Fibroblast of the aortic adventitia (primary cell): Measurements from ENCODE around the gene HOXA9. TPM values are rescaled to one million over a fixed set of nuclear protein-coding genes. Genes with fewer than 3 reads are reported as not detected.

Source experiments
- DNase-seq: peaks from one replicate; pipeline ENCODE4 v3.0.0-alpha.2; 2010; ENCODE audit warnings: low read depth
- H3K4me3 ChIP-seq: 2 replicates; pipeline ENCODE4 v1.5.1; 2011; ENCODE audit warnings: low read depth, mild to moderate bottlenecking, control low read depth, low read length, moderate library complexity
- CTCF ChIP-seq: IDR thresholded peaks from 2 replicates; pipeline ENCODE4 v1.5.1; 2011; ENCODE audit warnings: mild to moderate bottlenecking, low read length, control low read depth, inconsistent platforms; ENCODE audit not compliant: insufficient read depth
- total RNA-seq: library from RNA; depleted of rRNA; stranded (reverse); fragments of >200 nt; gene quantifications from 2 replicates; pipeline ENCODE4 v1.2.3, GENCODE V29; 2012; ENCODE audit warnings: low replicate concordance

HOXA9 gene
- total RNA-seq, 1 donor = not detected

- no peak overlapping the region for H3K4me3 ChIP-seq
- no peak for DNase-seq
- no peak for TF ChIP-seq CTCF
Measured at GRCh38 chr7:27204851-27205322, 39.5 kb upstream of the HOXA9 start.

DNA sequence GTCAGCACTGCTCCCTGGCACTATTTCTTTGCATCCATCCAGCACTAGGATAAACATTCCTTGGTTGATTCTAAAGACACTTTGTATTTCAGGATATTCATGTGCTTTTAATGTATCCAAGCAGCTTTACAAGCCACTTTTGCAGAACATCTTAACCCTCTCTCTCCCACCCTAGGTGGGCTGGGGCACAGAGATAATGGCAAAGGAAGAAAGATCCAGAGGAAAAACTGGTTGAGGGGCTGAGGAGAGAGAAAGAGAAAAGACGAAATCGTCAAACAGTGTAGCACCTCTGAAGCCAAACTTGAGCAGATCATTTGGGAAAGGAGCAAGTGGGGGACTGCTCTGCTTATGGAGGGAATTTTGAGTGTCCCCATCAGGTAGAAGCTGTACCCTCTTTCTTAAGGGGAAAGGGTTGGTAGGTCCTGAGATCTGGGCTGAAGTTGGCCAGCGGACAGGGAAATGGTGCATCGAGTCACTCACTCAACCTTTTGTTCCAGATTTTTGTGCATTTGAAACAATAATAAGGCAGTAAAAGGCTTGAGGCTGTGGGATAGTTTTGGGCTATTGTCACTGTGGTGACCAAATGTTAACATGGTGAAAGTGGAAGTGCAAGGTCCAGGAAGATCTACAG lies 38.7 kb upstream of the HOXA9 start:
- H3K4me3 ChIP-seq = no peak overlapping the region
- no peak for TF ChIP-seq CTCF
- no peak for DNase-seq

DNA sequence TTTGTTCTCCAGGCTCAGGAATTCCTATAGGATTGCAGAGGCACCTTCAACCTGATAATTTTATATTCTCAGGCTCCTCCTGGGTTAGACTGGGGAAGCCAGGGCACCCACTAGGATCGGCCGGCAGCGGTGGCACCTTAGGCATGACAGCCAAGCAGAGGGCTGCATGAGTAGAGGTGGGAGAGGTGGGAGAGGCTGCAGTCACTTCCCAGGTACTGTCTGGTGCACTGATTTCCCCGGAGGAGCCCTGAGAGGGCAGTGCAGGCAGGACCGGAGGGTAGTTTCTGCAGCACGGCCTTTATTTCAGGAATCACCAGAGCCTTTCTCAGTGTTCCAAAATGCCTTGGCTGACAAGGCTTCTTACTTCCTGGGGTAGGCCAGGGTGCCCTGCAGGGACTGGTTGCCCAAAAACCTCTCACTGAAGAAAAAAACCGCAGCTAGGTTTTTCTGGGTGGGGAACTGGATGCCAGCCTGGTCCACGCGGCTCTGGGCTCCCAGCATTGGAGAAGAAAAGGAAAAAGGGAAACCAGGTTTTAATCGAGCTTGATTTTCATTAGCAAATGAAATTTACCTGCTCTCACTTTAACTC lies 38.1 kb upstream of the HOXA9 start:
- H3K4me3 ChIP-seq = no peak overlapping the region
- no peak for TF ChIP-seq CTCF
- no peak for DNase-seq

DNA sequence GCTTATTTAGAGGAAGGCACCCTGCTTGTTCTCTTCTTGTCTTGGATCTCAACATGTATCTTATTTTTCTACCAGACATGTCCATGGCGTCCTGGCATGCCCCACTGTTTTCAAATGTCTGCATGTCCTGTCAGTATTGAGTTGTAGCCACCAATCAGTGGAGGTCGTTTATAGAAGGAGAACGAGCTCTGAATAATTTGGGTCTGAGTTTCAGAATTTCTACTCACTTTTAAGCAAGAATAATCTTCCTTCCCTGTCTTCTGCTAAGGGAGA lies 37.5 kb upstream of the HOXA9 start:
- DNase-seq = no peak

DNA sequence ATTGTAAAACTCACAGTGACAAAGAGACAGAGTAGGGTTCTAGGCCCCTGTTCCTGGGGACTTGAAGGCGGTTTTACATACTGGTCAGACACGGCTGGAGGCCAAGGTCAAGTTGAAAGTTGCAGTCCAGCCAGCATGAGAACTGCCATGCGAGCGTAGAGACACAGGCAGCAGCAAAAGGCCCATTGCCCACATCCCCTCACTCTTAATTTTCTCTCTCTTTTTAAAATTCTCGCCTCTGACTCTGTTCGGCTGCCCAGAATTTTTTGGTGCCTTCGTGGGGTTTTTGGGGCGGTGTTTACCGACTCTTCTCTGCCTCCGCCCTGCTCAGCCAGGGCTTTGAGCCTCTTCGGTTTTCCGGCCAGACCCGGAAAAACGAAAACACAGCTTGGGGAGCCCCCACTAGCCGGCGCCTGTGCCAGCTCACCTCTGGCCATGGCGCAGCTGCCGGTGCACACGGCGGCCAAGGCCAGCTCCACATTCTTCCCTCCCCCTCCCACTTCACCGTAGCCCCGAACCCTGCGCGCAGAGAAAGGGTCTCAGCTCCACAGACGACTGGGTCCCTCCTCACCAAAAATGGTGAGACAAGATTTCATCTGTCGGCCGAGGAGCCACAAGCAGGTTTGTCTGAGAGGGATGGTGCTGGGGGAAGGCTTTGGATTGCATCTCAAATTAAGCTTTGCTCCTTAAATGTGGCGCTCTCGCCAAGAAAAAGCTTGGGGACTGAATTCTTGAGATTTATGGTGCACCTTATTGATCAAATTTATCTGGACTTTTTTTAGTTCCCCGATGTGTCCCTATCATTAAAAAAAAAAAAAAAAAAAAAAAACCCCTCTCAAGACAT lies 36.9 kb upstream of the HOXA9 start:
- no peak for DNase-seq
- H3K4me3 ChIP-seq = no peak overlapping the region

More for the DNA sequence above, 37.5 kb upstream of the HOXA9 start:
- no peak overlapping the region for H3K4me3 ChIP-seq
- no peak for TF ChIP-seq CTCF

DNA sequence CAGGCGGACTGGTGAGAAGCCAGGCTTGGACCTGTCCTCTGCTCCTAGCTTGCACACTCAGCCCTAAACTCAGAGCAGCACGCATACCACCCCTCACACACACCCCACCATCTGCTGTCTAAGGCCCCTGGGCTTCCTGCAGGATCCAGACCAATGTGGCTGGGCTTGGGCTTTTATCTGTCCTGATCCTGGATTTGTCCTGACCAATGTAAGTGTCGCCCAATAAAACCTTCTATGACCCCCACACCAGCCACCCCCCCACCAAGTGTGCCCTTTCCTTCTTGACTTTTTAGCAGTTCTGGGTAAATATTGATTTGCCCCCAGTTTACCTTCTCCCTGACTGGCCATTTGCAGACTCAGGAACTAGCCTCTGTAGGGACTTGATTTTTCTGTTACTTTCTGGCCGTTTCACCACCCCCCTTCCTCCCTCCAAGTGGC lies 36.3 kb upstream of the HOXA9 start:
- H3K4me3 ChIP-seq = no peak overlapping the region
- no peak for DNase-seq
- TF ChIP-seq CTCF = no peak

More for the DNA sequence above, 36.9 kb upstream of the HOXA9 start:
- no peak for TF ChIP-seq CTCF
